ENCODE results near the gene IQSEC1. TPM values are rescaled to one million over a fixed set of nuclear protein-coding genes. Genes with fewer than 3 reads are reported as not detected.

Gene IQSEC1
- polyA plus RNA-seq, 1 donor (not counting 4 experiments of a cell fraction or from before 2014, with no cell fraction given) = 2.8 TPM

GRCh38 chr3:13069495-13069894, 3.7 kb downstream of the IQSEC1 start:
- TF ChIP-seq EZH2 (IDR thresholded peaks at IDR 0.05; ENCODE audit: low read length) (no peak), CTCF (optimal IDR thresholded peaks at IDR 0.05 in 1 of 3, IDR thresholded peaks at IDR 0.05 in 1 of 3, conservative IDR thresholded peaks at IDR 0.05 in 1 of 3; ENCODE audit: extremely low read depth in 1 of 3, insufficient read depth in 2 of 3, low read length in 3 of 3) (no peak)
- no peaks in the 10 kb centered on the region for H3K79me2 ChIP-seq (ENCODE audit: control insufficient read depth, insufficient read depth, low read length)
- H3K9ac ChIP-seq (ENCODE audit: control insufficient read depth, extremely low read depth, insufficient read depth, low read length) = no peak overlapping the region
- no peak for DNase-seq (ENCODE audit: low read depth, low spot score)
- H3K9me3 ChIP-seq (ENCODE audit: control insufficient read depth, low read depth, low read length) = no peaks in the 10 kb centered on the region
- no peak overlapping the region for H2AFZ ChIP-seq (ENCODE audit: control insufficient read depth, low read length)
- FAIRE-seq = no peak
- dilution Hi-C loops (cut with MboI; ENCODE audit: extremely low pct_ligation_motif_present, low sequenced_read_pairs) = no loop called here
- no peaks in the 10 kb centered on the region for H3K9me1 ChIP-seq (ENCODE audit: control insufficient read depth, extremely low read depth, insufficient read depth, low read length)
- no peaks in the 10 kb centered on the region for H4K20me1 ChIP-seq (ENCODE audit: control insufficient read depth, extremely low read depth, insufficient read depth, low read length)
- H3K4me2 ChIP-seq (ENCODE audit: control insufficient read depth, extremely low read depth, insufficient read depth, low read depth, low read length) = no peak overlapping the region
- H3K27ac ChIP-seq (ENCODE audit: control insufficient read depth, insufficient read depth, low read length) = no peak overlapping the region
- H3K27me3 ChIP-seq (ENCODE audit: control insufficient read depth, extremely low read depth, insufficient read depth, low read length) = peaks cover 31% of the 10 kb centered on the region
- H3K4me3 ChIP-seq (ENCODE audit: control insufficient read depth in 2 of 3, extremely low read depth in 1 of 3, insufficient read depth in 2 of 3, low read depth in 1 of 3, low read length in 3 of 3) = no peak overlapping the region
- H3K36me3 ChIP-seq (ENCODE audit: control insufficient read depth in 2 of 2, extremely low read depth in 1 of 2, insufficient read depth in 2 of 2, low read length in 2 of 2) = no peaks in the 10 kb centered on the region
- no peaks in the 10 kb centered on the region for H3K4me1 ChIP-seq (ENCODE audit: control insufficient read depth, extremely low read depth, insufficient read depth, low read length)

GRCh38 chr3:13068269-13069010, 4.8 kb downstream of the IQSEC1 start:
- no peaks in the 10 kb centered on the region for H3K9me3 ChIP-seq (ENCODE audit: control insufficient read depth, low read depth, low read length)
- dilution Hi-C loops (cut with MboI; ENCODE audit: extremely low pct_ligation_motif_present, low sequenced_read_pairs) = no loop called here
- no peak overlapping the region for H3K4me2 ChIP-seq (ENCODE audit: control insufficient read depth, extremely low read depth, insufficient read depth, low read depth, low read length)
- H3K79me2 ChIP-seq (ENCODE audit: control insufficient read depth, insufficient read depth, low read length) = no peaks in the 10 kb centered on the region
- no peak overlapping the region for H2AFZ ChIP-seq (ENCODE audit: control insufficient read depth, low read length)
- DNase-seq (ENCODE audit: low read depth, low spot score) (no peak), FAIRE-seq (no peak)
- no peak overlapping the region for H3K4me3 ChIP-seq (ENCODE audit: control insufficient read depth in 2 of 3, extremely low read depth in 1 of 3, insufficient read depth in 2 of 3, low read depth in 1 of 3, low read length in 3 of 3)
- H3K36me3 ChIP-seq (ENCODE audit: control insufficient read depth in 2 of 2, extremely low read depth in 1 of 2, insufficient read depth in 2 of 2, low read length in 2 of 2) = no peaks in the 10 kb centered on the region
- no peak overlapping the region for H3K9ac ChIP-seq (ENCODE audit: control insufficient read depth, extremely low read depth, insufficient read depth, low read length)
- no peaks in the 10 kb centered on the region for H4K20me1 ChIP-seq (ENCODE audit: control insufficient read depth, extremely low read depth, insufficient read depth, low read length)
- H3K27me3 ChIP-seq (ENCODE audit: control insufficient read depth, extremely low read depth, insufficient read depth, low read length) = peaks cover 21% of the 10 kb centered on the region
- no peak overlapping the region for H3K27ac ChIP-seq (ENCODE audit: control insufficient read depth, insufficient read depth, low read length)
- H3K9me1 ChIP-seq (ENCODE audit: control insufficient read depth, extremely low read depth, insufficient read depth, low read length) = no peaks in the 10 kb centered on the region
- TF ChIP-seq EZH2 (IDR thresholded peaks at IDR 0.05; ENCODE audit: low read length) (no peak), CTCF (optimal IDR thresholded peaks at IDR 0.05 in 1 of 3, IDR thresholded peaks at IDR 0.05 in 1 of 3, conservative IDR thresholded peaks at IDR 0.05 in 1 of 3; ENCODE audit: extremely low read depth in 1 of 3, insufficient read depth in 2 of 3, low read length in 3 of 3) (no peak)
- H3K4me1 ChIP-seq (ENCODE audit: control insufficient read depth, extremely low read depth, insufficient read depth, low read length) = no peaks in the 10 kb centered on the region
